ENCODE data around the gene NAT14.
"Not testable (repeated sequence)": the region's sequence is repeated elsewhere in the genome, so short reads cannot be mapped to it uniquely, and the experiment has no call there.

NAT14 gene

DNA sequence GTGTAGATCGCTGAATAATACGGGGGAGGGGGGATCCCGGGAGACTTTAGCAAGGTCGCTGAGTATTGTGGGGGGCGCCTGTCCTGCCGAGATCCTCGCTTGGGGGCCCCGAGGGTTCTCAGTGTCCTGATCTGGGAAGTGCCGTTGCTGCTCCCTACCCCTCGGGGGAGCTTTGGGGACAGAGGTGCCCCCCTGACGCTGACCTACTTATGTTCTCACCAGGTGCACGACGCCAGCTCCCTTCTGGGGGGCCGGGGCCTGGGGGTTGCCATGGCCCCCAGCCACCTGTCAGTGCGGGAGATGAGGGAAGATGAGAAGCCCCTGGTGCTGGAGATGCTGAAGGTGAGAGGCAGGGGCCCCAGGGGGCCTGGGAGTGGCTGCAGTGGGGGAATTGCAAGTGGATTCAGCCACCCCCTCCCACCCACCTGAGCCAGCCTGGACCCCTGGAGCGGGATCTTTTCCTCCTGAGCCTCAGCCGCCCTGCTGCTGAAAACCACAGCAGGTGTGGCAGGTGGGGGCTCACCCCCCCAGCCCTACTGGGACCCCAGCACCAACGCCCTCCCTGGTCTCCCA lies 537 bp downstream of the NAT14 start:
- DNase-seq (ENCODE audit: insufficient read length, low spot score) = no peak
- no peak for FAIRE-seq

DNA sequence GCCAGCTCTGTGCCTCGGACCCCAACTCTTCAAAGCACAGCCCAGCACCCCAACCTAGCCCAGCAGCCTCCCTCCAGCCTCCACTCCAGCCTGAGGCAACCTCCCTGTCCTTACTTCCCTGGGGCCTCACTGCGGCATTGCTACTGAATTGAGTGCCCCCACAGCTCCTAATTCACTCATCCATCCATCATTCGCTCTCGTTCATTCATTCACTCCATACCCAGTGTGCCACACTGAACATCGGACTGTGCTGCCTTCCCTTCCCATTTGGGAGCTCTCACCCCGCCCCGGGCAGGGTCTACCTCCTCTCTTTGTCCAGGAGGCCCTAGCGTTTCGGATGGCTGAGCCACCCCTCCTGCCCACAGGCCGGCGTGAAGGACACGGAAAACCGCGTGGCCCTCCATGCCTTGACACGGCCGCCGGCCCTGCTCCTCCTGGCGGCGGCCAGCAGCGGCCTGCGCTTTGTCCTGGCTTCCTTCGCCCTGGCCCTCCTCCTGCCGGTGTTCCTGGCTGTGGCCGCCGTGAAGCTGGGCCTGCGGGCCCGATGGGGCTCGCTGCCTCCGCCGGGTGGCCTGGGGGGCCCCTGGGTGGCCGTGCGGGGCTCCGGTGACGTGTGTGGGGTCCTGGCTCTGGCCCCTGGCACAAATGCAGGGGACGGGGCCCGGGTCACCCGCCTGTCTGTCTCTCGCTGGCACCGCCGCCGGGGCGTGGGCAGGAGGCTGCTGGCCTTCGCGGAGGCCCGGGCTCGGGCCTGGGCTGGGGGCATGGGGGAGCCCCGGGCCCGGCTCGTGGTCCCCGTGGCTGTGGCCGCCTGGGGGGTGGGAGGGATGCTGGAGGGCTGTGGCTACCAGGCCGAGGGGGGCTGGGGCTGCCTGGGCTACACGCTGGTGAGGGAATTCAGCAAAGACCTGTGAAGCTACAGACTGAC lies 1.3 kb downstream of the NAT14 start:
- FAIRE-seq = no peak
- no peak for DNase-seq (ENCODE audit: insufficient read length, low spot score)

DNA sequence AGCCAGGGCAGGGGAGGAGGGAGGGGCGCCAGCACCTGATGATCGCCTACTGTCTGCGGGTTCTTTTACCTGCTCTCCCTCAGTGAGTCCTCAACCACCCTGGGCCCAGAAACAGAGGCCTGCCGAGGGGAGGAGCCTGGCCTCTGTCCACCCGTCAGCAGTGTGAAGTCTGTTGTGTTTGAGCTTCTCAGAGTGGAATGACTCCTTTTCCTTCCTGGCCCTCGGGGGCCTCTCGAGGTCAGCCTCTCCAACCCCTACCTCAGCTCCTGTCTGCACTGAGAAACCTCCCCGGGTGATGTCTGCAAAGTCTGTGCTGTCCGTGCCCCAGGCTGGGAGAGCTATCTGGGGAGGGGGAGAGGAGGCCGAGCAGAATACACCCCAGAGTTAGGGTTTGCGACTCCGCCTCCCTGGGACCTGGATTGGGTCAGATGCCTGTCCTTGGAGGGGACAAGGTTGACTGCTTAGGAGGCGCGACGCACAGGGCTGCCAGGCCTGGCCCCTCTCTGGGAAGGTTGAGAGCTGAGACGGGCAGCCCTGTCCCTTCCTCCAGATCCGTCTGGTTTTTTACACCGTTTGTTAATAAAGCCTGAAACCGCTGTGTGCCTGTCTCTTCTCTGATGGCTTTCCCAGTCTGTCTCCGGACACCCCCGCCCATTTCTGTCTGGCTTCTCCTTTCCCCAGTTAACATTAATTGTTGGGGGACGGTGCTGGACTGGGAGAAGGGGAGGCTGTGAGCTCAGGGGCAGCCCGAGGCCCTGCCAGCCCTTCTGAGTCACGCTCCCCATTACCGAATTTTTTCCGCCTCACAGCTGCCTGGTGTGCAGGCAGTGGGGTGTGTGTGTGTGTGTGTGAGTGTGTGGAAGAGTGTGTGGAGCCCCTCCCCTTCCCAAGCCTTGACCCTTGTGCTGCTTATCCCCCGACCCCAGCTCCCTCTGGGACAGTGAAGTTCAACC lies 2.3 kb downstream of the NAT14 start:
- no peak for FAIRE-seq
- no peak for DNase-seq (ENCODE audit: insufficient read length, low spot score)

DNA sequence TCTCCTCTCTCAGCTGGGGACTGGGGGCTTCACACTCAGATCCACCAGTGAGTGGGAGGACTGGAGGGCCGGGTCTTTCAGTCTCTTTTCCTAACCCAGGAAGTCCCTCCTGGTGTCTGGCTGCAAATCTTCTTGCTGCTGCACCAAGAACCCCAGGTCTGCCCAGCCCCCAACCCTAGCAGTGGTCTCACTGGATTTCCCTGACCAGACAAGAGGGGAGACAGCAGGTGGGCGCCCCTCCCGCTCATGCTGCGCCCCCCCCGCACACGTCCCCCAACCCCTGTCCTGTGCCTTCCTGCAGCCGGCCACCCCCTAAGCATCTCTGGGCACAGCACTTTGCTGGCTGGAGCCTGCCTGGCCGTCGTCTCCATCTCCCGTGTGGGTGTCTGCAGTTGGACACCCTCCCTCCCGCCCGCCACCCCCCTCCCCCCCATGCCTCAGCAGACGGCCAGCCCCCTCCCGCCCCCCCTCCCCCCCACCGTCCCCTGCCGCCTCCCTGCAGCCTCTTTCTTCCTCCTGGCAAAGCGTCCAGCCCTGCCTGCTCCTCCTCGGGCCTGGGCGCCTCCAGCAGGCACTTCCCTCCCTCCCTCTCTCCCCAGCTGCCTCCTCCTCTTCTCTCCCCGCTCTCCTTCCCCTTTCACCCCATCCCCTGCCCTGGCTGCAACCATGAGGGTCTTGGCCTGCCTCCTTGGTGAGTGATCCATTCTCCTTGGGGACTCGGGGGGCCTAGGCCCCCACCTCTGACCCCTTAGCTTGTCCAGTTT lies 3.1 kb downstream of the NAT14 start, which contains the start of gene SSC5D:
Gene SSC5D (plus strand): TSS at position 513 of the 764 bp plus-strand sequence. CDS start 154 bp downstream, at position 667.
- no peak for FAIRE-seq
- no peak for DNase-seq (ENCODE audit: insufficient read length, low spot score)

DNA sequence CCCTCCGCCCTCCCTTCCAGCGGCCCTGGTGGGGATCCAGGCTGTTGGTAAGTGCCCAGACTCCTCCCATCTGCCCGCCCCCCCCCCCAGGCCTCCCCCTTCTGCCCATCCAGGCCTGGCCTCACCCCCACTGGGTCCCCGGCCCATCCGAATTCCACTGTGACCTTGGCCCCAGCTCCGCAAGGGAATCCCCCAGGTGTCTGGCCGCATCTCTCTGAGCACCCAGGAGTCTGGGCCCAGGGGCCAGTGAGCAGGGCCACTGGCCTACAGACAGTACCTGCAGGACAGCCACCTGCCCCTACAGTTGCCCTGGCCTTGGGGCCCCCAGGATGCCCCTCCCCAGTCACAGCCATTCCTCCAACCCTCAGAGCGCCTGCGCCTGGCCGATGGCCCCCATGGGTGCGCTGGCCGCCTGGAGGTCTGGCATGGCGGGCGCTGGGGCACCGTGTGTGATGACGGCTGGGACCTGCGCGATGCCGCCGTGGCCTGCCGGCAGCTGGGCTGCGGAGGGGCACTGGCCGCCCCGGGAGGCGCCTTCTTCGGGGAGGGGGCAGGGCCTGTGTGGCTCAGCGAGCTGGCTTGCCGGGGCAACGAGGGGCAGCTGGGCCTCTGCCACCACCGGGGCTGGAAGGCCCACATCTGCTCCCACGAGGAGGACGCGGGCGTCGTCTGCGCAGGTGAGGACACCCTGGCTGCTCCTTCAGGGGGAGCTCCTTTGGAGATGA lies 4.2 kb downstream of the NAT14 start:
- no peak for FAIRE-seq
- DNase-seq (ENCODE audit: insufficient read length, low spot score) = no peak

DNA sequence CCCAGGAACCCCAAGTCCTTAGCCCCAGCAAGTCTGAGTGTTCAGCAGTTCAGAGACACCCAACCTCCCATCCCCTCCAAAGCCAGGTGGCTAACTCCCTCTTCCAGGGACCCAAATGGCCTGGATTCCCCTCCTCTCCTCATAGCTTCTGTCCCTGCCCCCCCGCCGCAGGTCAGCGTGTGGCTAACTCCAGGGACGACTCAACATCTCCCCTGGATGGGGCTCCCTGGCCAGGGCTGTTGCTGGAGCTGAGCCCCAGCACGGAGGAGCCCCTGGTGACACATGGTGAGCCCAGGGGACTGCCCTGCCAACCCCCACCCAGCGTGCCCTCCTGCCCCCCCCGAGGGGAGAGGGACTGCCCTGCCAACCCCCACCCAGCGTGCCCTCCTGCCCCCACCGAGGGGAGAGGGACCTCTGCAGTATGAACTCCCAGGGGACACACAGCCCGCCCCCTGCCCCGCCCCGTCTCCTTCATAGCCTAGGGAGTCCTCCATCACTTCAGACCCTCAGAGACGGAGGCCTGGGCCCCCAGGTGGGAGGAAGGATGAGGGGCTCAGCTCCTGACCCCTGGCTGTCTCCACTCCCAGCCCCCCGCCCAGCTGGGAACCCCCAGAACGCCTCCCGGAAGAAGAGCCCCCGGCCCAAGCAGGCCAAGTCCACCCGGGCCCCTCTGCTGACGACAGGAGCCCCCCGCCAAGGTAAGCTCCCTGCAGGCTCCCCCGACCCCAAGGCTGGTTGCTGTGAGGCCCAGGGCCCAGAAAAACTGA lies 4.9 kb downstream of the NAT14 start:
- DNase-seq (ENCODE audit: insufficient read length, low spot score) (no peak), FAIRE-seq (no peak)

DNA sequence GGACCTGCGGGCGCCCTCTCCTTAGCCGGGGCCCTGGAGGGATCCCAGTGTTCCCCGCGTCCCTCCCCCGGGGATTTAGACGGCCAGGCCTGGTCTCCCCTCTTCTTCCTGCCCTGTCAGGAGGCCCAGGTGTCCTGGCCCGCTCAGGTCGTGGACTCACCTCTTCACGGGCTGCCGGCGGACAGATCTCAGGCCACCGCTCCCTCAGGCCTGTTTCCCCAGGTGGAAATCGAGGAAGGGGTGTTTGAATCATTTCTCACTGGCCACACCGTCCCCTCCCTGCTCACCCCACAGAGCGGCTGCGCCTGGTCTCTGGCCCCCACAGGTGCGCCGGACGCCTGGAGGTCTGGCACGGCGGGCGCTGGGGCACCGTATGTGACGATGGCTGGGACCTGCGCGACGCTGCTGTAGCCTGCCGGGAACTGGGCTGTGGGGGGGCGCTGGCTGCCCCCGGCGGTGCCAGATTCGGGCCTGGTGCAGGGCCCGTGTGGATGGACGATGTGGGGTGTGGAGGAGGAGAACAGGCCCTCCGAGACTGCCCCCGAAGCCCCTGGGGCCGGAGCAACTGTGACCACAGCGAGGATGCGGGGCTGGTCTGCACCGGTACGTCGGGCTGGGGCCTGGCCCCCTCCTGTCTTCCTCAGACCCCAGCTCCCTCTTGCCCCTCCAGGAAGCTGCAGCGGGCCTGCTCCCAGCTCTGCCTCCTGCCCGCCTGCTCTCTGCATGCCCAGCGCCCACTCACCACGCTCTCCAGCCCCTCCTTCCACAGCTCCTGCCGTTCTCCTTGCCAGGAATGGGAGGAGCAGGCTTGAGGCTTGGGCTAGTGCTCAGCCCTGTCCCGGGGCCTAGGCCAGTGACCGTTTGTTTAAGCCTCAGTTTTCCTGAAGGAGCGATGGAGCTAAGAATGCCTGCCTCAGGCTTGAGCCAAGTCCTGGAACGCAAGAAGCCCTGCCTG lies 5.8 kb downstream of the NAT14 start:
- FAIRE-seq (no peak), DNase-seq (ENCODE audit: insufficient read length, low spot score) (no peak)

DNA sequence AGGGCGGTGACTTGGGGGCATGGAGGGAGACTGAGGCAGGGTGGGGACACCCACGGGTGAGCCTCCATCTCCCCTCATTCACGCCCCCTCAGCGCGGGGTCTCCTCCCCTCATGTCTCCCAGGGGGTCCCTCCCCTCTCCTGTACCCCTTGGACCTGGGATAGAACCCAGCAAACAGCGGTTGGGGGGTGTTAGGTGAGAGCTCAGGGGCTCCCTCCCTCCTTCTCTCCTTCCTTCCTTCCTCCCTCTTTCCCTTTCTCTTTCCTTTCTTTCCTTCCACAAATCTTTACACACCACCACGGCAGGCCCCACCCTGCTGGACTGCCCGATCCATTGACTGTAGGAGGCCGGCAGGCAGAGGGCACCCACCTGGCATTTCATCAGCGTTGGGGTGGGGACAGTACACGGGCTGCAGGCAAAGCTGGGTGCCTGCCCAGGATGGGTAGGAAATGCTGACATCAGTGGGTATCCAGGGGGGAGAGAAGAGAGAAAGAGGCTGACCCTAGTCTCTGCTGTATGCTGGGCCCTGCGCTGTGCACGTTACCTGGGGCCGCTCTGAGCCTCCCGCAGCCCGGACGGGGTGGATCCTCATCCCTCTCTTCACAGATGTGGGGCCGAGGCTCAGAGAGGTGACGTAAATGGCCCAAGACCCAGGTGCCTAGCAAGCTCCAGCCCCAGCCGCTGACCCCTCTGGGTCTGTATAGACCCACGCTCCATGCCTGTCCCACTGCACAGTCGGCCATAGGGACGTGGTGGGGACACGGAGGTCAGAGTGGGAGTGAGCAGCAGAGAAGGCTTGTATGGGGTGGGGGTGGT lies 6.8 kb downstream of the NAT14 start:
- DNase-seq (ENCODE audit: insufficient read length, low spot score) = no peak

DNA sequence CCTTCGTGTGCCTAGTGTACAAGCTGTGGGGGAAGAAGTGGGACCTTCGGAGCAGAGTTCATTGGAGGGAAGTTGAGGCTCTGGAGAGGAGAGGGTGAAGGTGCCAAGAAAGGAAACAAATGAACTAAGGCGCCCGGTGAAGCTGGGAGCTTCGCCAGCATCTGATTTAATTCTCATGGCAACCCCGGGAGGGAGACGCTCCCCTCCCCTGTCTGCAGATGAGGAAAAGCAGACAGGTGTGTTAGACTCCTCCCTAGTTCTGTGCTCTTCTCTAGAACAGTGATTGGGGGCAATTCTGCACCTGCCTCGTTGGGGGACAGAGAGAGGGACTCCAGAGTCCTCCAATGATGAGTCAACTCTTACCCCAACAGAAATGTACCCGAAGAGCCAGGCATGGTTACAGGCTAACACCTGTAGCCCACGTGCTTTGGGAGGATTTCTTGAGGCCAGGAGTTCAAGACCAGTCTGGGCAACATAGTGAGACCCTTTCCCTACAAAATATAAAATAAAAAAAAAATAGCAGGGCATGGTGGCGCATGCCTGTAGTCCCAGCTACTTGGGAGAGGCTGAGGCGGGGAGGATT lies 7.5 kb downstream of the NAT14 start:
- FAIRE-seq (no peak), DNase-seq (ENCODE audit: insufficient read length, low spot score) (no peak)

More for the DNA sequence above, 6.8 kb downstream of the NAT14 start:
- FAIRE-seq = no peak

DNA sequence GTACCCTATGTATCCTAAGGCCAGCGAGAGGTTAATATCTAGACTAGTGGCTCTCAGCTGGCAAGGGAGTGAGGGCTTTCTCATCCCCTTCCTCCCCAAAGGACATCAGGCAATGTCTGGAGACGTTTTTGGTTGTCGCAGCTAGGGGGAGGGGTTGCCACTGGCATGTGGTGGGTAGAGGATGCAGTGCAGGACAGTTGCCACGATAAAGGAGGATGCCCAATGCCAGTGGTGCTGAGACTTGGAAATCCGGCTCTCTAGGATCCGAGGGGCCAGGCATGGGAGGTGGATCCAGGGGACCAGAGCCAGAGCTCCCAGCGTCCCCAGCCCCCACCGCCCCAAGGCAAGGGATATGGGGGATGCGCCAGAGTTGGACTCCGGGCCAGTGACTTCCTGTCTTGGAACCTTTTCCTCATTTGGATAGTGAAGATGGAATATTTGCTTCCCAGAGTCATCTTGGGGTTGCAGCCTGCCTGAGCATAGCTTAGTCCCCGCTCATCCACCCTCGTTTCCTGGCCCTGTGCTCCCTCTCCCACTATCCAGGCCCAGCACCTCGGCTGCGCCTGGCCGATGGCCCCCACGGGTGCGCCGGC lies 8.2 kb downstream of the NAT14 start:
- FAIRE-seq (no peak), DNase-seq (ENCODE audit: insufficient read length, low spot score) (no peak)

DNA sequence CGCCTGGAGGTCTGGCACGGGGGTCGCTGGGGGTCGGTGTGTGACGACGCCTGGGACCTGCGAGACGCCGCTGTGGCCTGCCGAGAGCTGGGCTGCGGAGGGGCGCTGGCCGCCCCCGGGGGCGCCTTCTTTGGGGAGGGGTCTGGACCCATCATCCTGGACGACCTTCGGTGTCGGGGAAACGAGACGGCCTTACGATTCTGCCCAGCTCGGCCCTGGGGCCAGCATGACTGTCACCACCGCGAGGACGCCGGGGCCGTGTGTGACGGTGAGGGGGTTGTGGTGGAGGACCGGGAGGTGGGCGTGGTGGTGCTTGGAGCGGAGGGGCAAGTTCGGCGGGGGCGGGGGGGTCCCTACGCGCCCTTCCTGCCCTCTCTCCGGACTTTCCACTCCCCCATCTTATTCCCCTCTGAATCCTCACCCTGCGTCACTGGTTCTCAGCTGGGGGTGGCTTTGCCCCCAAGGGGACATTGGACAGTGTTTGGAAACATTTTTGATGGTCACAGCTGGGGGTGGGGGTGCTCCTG lies 8.7 kb downstream of the NAT14 start:
- DNase-seq (ENCODE audit: insufficient read length, low spot score) = no peak
- no peak for FAIRE-seq

DNA sequence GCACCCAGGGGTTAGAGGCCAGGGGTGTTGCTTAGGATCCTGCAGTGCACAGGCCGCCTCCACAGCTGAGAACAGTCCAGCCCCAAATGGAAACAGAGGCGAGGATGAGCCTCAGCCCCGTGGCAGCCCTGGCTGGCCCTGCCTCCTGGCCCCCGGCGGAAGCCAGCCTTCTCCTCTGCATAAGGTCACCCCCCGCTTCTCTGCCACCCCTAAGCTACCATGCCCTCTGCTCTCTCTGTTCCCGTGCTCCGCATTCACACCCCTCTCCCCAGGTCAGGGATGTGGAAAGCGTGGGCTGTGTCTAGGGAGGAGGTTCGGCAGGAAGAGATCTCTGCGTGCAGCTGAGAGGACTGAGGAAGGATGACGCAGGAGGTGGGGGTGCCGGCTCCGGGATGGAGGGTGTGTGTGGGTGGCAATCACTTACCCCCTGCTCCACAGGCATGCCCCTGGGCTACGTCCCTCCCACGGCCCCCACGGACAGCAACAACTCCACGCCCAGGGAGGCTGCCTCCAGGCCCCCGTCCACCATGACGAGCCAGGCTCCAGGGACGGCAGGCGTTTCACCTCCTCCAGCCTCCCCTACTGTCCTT lies 9.3 kb downstream of the NAT14 start:
- DNase-seq (ENCODE audit: insufficient read length, low spot score) = no peak
- FAIRE-seq = no peak

DNA sequence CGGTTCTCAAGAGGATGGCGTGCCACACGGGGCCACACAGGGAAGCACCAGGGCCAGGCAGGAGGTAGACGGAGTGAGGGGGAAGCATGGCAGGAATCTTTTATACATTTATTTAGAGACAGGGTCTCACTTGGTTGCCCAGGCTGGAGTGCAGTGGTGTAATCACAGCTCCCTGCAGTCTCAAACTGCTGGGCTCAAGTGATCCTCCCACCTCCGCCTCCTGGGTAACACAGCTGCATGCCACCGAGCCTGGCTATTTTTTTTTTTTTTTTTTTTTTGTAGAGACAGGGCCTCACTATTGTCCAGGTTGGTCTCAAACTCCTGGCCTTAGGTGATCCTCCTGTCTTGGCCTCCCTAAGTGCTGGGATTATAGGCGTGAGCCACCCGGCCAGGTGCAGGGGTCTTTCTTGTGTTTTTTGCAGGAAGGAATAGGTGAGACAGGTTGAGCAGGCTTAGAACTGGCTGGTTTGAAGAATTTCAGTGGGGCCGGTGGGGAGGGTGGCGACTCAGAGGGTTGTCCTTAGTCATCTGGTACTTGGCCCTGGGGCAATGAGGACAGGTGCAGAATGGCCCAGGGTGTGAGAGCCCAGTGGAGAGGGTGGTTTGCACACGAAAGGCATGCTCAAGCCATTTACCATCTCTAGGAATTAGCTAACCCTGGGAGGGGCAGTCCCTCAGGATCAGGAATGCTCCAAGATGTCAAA lies 10.8 kb downstream of the NAT14 start:
- DNase-seq (ENCODE audit: insufficient read length, low spot score) (no peak), FAIRE-seq (no peak)

DNA sequence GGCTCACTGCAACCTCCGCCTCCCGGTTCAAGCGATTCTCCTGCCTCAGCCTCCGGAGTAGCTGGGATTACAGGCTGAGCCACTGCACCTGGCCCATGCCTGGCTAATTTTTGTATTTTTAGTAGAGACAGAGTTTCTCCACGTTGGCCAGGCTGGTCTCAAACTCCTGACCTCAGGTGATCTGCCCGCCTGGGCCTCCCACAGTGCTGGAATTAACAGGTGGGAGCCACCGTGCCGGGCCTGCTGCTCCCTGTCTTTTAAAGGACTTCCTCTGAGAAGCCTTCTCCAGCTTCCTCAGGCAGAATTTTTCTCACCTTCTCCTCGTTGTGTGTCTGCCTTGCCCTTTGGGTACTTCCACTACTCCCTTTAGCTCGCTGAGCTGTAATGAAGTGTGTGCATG lies 11.8 kb downstream of the NAT14 start:
- not testable (repeated sequence) for FAIRE-seq; DNase-seq (ENCODE audit: insufficient read length, low spot score)

DNA sequence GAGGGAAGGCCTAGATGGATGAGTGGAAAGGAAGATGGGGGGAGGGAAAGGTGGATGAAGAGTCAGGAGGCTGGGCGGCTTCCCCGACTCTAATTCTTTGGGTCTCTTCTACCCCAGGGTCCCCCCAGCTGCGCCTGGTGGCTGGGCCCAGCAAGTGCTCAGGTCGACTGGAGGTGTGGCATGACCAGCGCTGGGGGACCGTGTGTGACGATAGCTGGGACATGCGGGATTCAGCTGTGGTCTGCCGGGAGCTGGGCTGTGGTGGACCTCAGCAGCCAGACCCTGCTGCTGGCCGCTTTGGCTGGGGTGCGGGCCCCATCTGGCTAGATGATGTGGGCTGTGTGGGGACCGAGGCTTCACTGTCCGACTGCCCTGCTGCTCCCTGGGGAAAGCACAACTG lies 12.8 kb downstream of the NAT14 start:
- FAIRE-seq (no peak), DNase-seq (ENCODE audit: insufficient read length, low spot score) (no peak)

Data from HTR-8/SVneo (cell line).